T-helper 2 cell treated with Interferon-gamma antibody and Interleukin-4, amounts not matched to agents 100 ng/mL and 5 ng/mL, for 36 hours (primary cell): Measurements from ENCODE around the gene CD28. TPM values are rescaled to one million over a fixed set of nuclear protein-coding genes. Genes with fewer than 3 reads are reported as not detected.
"Not testable (repeated sequence)": the region's sequence is repeated elsewhere in the genome, so short reads cannot be mapped to it uniquely, and the experiment has no call there.

Experiments used
- intact Hi-C: fragments of 100-400 bp; cut with micrococcal nuclease; formaldehyde crosslinking; loops from one replicate; pipeline ENCODE4 v1.15.1; 2023
- total RNA-seq: library from RNA; stranded (reverse); gene quantifications from 2 replicates; pipeline ENCODE4 v1.2.3, GENCODE V29; 2022

Gene CD28
- total RNA-seq, 1 donor from 2014 or later: 126 TPM

- intact Hi-C loops: no loop called here
Observed at GRCh38 chr2:203685789-203686420, 20.5 kb upstream of the CD28 start.

- intact Hi-C loops: no loop called here
Observed at GRCh38 chr2:203687165-203687564, 19.3 kb upstream of the CD28 start.

GRCh38 chr2:203688798-203689197, 17.6 kb upstream of the CD28 start:
- intact Hi-C loops: no loop called here

- intact Hi-C loops: no loop called here
Observed at GRCh38 chr2:203689426-203690116, 16.9 kb upstream of the CD28 start.

- intact Hi-C loops: no loop called here
Observed at GRCh38 chr2:203690117-203690431, 16.4 kb upstream of the CD28 start.

GRCh38 chr2:203690441-203691047, 15.9 kb upstream of the CD28 start:
- intact Hi-C loops: no loop called here

- intact Hi-C loops: no loop called here
Observed at GRCh38 chr2:203691149-203691548, 15.3 kb upstream of the CD28 start.

- intact Hi-C loops: no loop called here
Observed at GRCh38 chr2:203692031-203692710, 14.3 kb upstream of the CD28 start.

- intact Hi-C loops: no loop called here
Observed at GRCh38 chr2:203693242-203693879, 13.1 kb upstream of the CD28 start.

GRCh38 chr2:203694191-203694590, 12.2 kb upstream of the CD28 start:
- intact Hi-C loops: no loop called here

- intact Hi-C loops: no loop called here
Observed at GRCh38 chr2:203697190-203697589, 9.2 kb upstream of the CD28 start.

- intact Hi-C loops: not testable (repeated sequence)
Observed at GRCh38 chr2:203697763-203698162, 8.7 kb upstream of the CD28 start.

- intact Hi-C loops: not testable (repeated sequence)
Observed at GRCh38 chr2:203698410-203698809, 8.0 kb upstream of the CD28 start.

GRCh38 chr2:203704430-203704829, 2.0 kb upstream of the CD28 start:
- intact Hi-C loops: loop anchor here (2.0 to 10.0 kb wide), 3 partner anchors 30 to 220 kb away; partner anchors contain the start of gene RAPH1

- intact Hi-C loops: loop anchor here (2.0 to 10.0 kb wide), 7 partner anchors 30 to 468 kb away; partner anchors contain the start of genes CYP20A1, ICOS and RAPH1
Observed at GRCh38 chr2:203705178-203705577, 1.3 kb upstream of the CD28 start.

GRCh38 chr2:203707530-203707929, 1.1 kb downstream of the CD28 start:
- intact Hi-C loops: loop anchor here (2.0 to 10.0 kb wide), 7 partner anchors 13 to 470 kb away; partner anchors contain the start of genes CYP20A1, ICOS and RAPH1

GRCh38 chr2:203708846-203709396, 2.5 kb downstream of the CD28 start:
- intact Hi-C loops: loop anchor here (1.0 to 10.0 kb wide), 7 partner anchors 28 to 472 kb away; partner anchors contain the start of genes CYP20A1, ICOS and RAPH1

- intact Hi-C loops: loop anchor here (1.0 to 10.0 kb wide), 8 partner anchors 9 to 472 kb away; partner anchors contain the start of genes CYP20A1, ICOS and RAPH1
Observed at GRCh38 chr2:203709416-203710040, 3.1 kb downstream of the CD28 start.

- intact Hi-C loops: loop anchor here (1.0 kb wide), 1 partner anchor 8 kb away; no protein-coding TSS in a partner anchor
Observed at GRCh38 chr2:203710226-203710625, 3.8 kb downstream of the CD28 start.

GRCh38 chr2:203710952-203711351, 4.5 kb downstream of the CD28 start:
- intact Hi-C loops: loop anchor here (1.0 kb wide), 1 partner anchor 7 kb away; no protein-coding TSS in a partner anchor
